GM12892 (cell line): ENCODE measurements around the gene EDN1.

Experiments used
- POLR2A ChIP-seq: IDR thresholded peaks from 2 replicates; pipeline ENCODE4 v1.6.1; 2011; ENCODE audit warnings: low read depth, low read length, control low read depth
- POLR2AphosphoS5 ChIP-seq: IDR thresholded peaks from 2 replicates; pipeline ENCODE4 v1.6.1; 2011; ENCODE audit warnings: low read depth, low read length, control low read depth

DNA sequence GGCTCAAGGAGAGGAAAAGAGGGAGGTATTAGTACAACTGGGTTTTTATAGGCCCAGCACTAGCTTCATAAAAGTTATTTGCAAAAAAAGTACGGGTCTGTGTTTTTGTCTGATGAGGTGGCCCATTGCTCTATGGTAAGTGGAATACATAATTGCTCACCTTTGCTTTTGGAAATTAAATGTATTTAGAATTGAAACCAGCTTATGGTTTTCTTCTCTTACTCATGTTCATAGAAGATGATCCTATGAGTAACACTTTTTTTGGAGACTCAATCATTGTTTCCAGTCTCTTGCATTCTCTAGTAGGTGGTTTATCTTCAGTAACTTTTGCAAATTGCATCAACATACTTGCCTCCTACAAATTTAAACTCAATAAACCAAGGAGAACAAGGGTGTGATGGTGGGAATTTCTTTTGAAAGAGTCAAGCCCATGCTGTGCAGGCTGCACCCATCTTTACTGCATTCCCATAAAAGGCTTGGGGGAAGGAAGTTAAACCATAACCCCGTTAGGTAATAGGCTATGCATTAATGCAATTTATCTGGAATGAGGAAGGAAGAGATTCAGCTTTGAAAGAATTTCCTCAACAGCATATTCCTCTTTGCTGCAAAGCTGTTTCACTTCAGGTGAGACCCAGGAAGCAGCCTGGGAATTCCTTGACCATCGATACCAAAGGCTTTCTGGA lies 48.5 kb upstream of the EDN1 start:
- no peak for TF ChIP-seq POLR2AphosphoS5
- TF ChIP-seq POLR2A = no peak
